Esophagus muscularis mucosa (tissue), 3 donors: ENCODE data around the gene TFAM.

Source experiments
- POLR2A ChIP-seq: fragments of 450-650 bp; IDR thresholded peaks from one replicate; pipeline ENCODE4 v1.6.1; 2017; ENCODE audit warnings: antibody characterized with exemption, moderate library complexity, mild to moderate bottlenecking, low read depth
- TF ChIP-seq, protein P1 (sequence below), 3 experiments: fragments of 200-600 bp in 2 of 3; fragments of 450-650 bp in 1 of 3; sonication (generic) in 2 of 3; IDR thresholded peaks; one replicate each; pipeline ENCODE4 v1.5.1; 2017 to 2019; ENCODE audit warnings: antibody characterized with exemption in 3 of 3, mild to moderate bottlenecking in 2 of 3, moderate library complexity in 1 of 3

DNA sequence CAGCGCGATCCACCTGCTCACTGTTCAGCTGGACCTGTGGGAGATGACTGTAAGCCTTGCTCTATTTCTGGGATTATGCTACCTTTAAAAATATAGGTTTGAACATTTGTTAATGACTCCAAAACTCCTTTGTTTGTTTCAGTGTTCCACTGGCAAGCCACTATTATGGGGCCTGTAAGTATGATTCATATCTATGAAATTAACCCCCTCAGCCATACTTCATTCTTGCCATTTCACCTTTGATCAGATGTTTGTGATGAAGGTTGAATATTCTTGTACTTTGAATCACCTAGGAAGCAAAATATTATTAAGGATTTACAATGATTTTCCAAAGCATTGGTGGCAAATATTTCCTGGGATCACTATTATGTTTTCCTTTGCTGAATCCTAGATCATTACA is 23.9 kb upstream of the TFAM start:
- TF ChIP-seq, protein P1, sequence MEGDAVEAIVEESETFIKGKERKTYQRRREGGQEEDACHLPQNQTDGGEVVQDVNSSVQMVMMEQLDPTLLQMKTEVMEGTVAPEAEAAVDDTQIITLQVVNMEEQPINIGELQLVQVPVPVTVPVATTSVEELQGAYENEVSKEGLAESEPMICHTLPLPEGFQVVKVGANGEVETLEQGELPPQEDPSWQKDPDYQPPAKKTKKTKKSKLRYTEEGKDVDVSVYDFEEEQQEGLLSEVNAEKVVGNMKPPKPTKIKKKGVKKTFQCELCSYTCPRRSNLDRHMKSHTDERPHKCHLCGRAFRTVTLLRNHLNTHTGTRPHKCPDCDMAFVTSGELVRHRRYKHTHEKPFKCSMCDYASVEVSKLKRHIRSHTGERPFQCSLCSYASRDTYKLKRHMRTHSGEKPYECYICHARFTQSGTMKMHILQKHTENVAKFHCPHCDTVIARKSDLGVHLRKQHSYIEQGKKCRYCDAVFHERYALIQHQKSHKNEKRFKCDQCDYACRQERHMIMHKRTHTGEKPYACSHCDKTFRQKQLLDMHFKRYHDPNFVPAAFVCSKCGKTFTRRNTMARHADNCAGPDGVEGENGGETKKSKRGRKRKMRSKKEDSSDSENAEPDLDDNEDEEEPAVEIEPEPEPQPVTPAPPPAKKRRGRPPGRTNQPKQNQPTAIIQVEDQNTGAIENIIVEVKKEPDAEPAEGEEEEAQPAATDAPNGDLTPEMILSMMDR (IDR thresholded peaks at IDR 0.05) = no peak
- no peak for TF ChIP-seq POLR2A
